ENCODE measurements around the gene CPTP.

The CPTP gene

GRCh38 chr1:1336446-1336845 lies 11.8 kb downstream of the CPTP start:
- no peak for DNase-seq (ENCODE audit: low read depth)

- DNase-seq (ENCODE audit: low read depth) = no peak
Measured at GRCh38 chr1:1336931-1337792, 12.6 kb downstream of the CPTP start.

- no peak for DNase-seq (ENCODE audit: low read depth)
Measured at GRCh38 chr1:1337793-1338147, 13.2 kb downstream of the CPTP start.

- DNase-seq (ENCODE audit: low read depth) = no peak
Measured at GRCh38 chr1:1338278-1338677, 13.7 kb downstream of the CPTP start.

- no peak for DNase-seq (ENCODE audit: low read depth)
Measured at GRCh38 chr1:1340185-1340584, 15.6 kb downstream of the CPTP start.

- DNase-seq (ENCODE audit: low read depth) = no peak
Measured at GRCh38 chr1:1340791-1341548, 16.4 kb downstream of the CPTP start.

- no peak for DNase-seq (ENCODE audit: low read depth)
Measured at GRCh38 chr1:1341549-1342021, 17.0 kb downstream of the CPTP start.

GRCh38 chr1:1342061-1342562 lies 17.5 kb downstream of the CPTP start:
- no peak for DNase-seq (ENCODE audit: low read depth)

GRCh38 chr1:1342584-1343115 lies 18.0 kb downstream of the CPTP start:
- no peak for DNase-seq (ENCODE audit: low read depth)

- no peak for DNase-seq (ENCODE audit: low read depth)
Measured at GRCh38 chr1:1343811-1344421, 19.3 kb downstream of the CPTP start.

- peak; percentile 69 for DNase-seq (ENCODE audit: low read depth)
Measured at GRCh38 chr1:1344655-1345361, 20.2 kb downstream of the CPTP start.

GRCh38 chr1:1345384-1345783 lies 20.8 kb downstream of the CPTP start:
- DNase-seq (ENCODE audit: low read depth) = no peak

GRCh38 chr1:1345860-1346500 lies 21.4 kb downstream of the CPTP start:
- no peak for DNase-seq (ENCODE audit: low read depth)

GRCh38 chr1:1346501-1346890 lies 21.9 kb downstream of the CPTP start:
- no peak for DNase-seq (ENCODE audit: low read depth)

- no peak for DNase-seq (ENCODE audit: low read depth)
Measured at GRCh38 chr1:1347026-1347595, 22.5 kb downstream of the CPTP start.

GRCh38 chr1:1347663-1348419 lies 23.2 kb downstream of the CPTP start:
- DNase-seq (ENCODE audit: low read depth) = no peak

GRCh38 chr1:1348420-1349255 lies 24.0 kb downstream of the CPTP start:
- no peak for DNase-seq (ENCODE audit: low read depth)

- DNase-seq (ENCODE audit: low read depth) = no peak
Measured at GRCh38 chr1:1349256-1350012, 24.8 kb downstream of the CPTP start, which contains the start of gene DVL1. DVL1 (minus strand) TSS chr1:1349418; CDS start chr1:1349065, 353 bp downstream.

Data from HS-5 (cell line).